Endothelial cell of umbilical vein (primary cell): ENCODE results near the gene LCE1D. TPM values are rescaled to one million over a fixed set of nuclear protein-coding genes. Genes with fewer than 3 reads are reported as not detected.

Experiments
- BruUV-seq: library from RNA; stranded (reverse); fragments of 400-500 nt; replicated peaks from 2 replicates; lab custom pipeline; 2021; lab: Mats Ljungman, UMichigan
- CTCF ChIA-PET: fragments of 300-600, 350-600 bp; sonication (Branson Sonifier 250); formaldehyde crosslinking; loops from one replicate; lab custom pipeline; 2021; ENCODE audit warnings: antibody characterized with exemption, inconsistent platforms; lab: Charles Lee
- POLR2A ChIA-PET: fragments of 300-600, 350-600 bp; sonication (Branson Sonifier 250); formaldehyde crosslinking; loops from one replicate; lab custom pipeline; 2021; ENCODE audit warnings: antibody characterized with exemption, inconsistent platforms; lab: Charles Lee
- DNase-seq: peaks from one replicate; pipeline ENCODE4 v3.0.0-alpha.2; 2011; ENCODE audit warnings: low read depth, low spot score
- FAIRE-seq: peaks from 2 replicates; lab custom pipeline; 2011; peaks lifted over from hg19 to GRCh38; lab: Jason Lieb, UNC
- H2AFZ ChIP-seq: 2 replicates; pipeline ENCODE4 v1.6.0; 2012; ENCODE audit warnings: low read depth, low read length, control low read depth, inconsistent platforms
- H3K27ac ChIP-seq: 2 replicates; pipeline ENCODE4 v1.5.1; 2011; ENCODE audit warnings: low read depth, mild to moderate bottlenecking, control low read depth, low read length, moderate library complexity; ENCODE audit not compliant: insufficient read depth
- H3K27me3 ChIP-seq, 2 experiments: 2 replicates each; pipeline versions ENCODE4 v1.6.0 to v1.6.1; 2011; ENCODE audit warnings: low read length in 2 of 2, mixed read lengths in 1 of 2; ENCODE audit not compliant: control insufficient read depth in 2 of 2, insufficient read depth in 2 of 2
- H3K36me3 ChIP-seq, 2 experiments: 2 replicates in 1 of 2; 3 replicates in 1 of 2; pipeline ENCODE4 v1.5.1; 2011; ENCODE audit warnings: low read length in 2 of 2, mild to moderate bottlenecking in 1 of 2, moderate library complexity in 1 of 2; ENCODE audit not compliant: control insufficient read depth in 2 of 2, insufficient read depth in 2 of 2; ENCODE audit errors: extremely low read depth in 1 of 2
- H3K4me1 ChIP-seq: 3 replicates; pipeline ENCODE4 v1.5.1; 2011; ENCODE audit warnings: mild to moderate bottlenecking, low read length; ENCODE audit not compliant: control insufficient read depth, insufficient read depth; ENCODE audit errors: extremely low read depth
- H3K4me2 ChIP-seq: 2 replicates; pipeline ENCODE4 v1.6.1; 2011; ENCODE audit warnings: low read length, control low read depth, mixed read lengths; ENCODE audit not compliant: insufficient read depth
- H3K4me3 ChIP-seq, 3 experiments: fragments of 200-600 bp in 1 of 3; sonication (generic), shearing (Covaris generic) in 1 of 3; replicated peaks in 1 of 3; 2 replicates each; pipeline ENCODE4 v1.5.1; 2011 to 2016; ENCODE audit warnings: control low read depth in 3 of 3, low read length in 3 of 3, mild to moderate bottlenecking in 2 of 3, inconsistent platforms in 1 of 3, low read depth in 1 of 3, moderate library complexity in 1 of 3; ENCODE audit not compliant: insufficient read depth in 1 of 3
- H3K79me2 ChIP-seq: 2 replicates; pipeline ENCODE4 v1.6.0; 2012; ENCODE audit warnings: low read length, inconsistent platforms; ENCODE audit not compliant: control insufficient read depth, insufficient read depth
- H3K9ac ChIP-seq: replicated peaks from 2 replicates; pipeline ENCODE3; 2011; ENCODE audit warnings: low read length, control low read depth; ENCODE audit not compliant: insufficient read depth; ENCODE audit errors: extremely low read depth
- H3K9me1 ChIP-seq: replicated peaks from 3 replicates; pipeline ENCODE4 v1.6.0; 2011; ENCODE audit warnings: mild to moderate bottlenecking, low read length; ENCODE audit not compliant: control insufficient read depth, insufficient read depth; ENCODE audit errors: extremely low read depth
- H3K9me3 ChIP-seq: replicated peaks from 2 replicates; pipeline ENCODE4 v1.5.1; 2012; ENCODE audit warnings: low read length, inconsistent platforms; ENCODE audit not compliant: control insufficient read depth, insufficient read depth
- H4K20me1 ChIP-seq: replicated peaks from 2 replicates; pipeline ENCODE3; 2011; ENCODE audit warnings: mild to moderate bottlenecking, low read length; ENCODE audit not compliant: control insufficient read depth, insufficient read depth; ENCODE audit errors: extremely low read depth
- CTCF ChIP-seq, 2 donors: IDR thresholded peaks; 1 replicate in 1 of 2; 2 replicates in 1 of 2; pipeline ENCODE4 v1.5.1; 2011; ENCODE audit warnings: low read length in 2 of 2, mild to moderate bottlenecking in 2 of 2, moderate library complexity in 2 of 2, control low read depth in 1 of 2, inconsistent platforms in 1 of 2, low read depth in 1 of 2; ENCODE audit not compliant: insufficient read depth in 1 of 2; ENCODE audit errors: extremely low read depth in 1 of 2
- EZH2 ChIP-seq: IDR thresholded peaks from 2 replicates; pipeline ENCODE4 v1.6.1; 2012; ENCODE audit warnings: borderline replicate concordance, low read depth, mild to moderate bottlenecking, moderate library complexity, low read length, inconsistent platforms; ENCODE audit not compliant: severe bottlenecking
- FOS ChIP-seq: IDR thresholded peaks from 2 replicates; pipeline ENCODE4 v1.6.1; 2011; ENCODE audit warnings: mild to moderate bottlenecking, low read length, moderate library complexity, borderline replicate concordance; ENCODE audit not compliant: insufficient read depth
- GATA2 ChIP-seq: IDR thresholded peaks from 2 replicates; pipeline ENCODE4 v1.7.0; 2011; ENCODE audit warnings: low read depth, mild to moderate bottlenecking, moderate library complexity, mixed read lengths, low read length; ENCODE audit not compliant: insufficient read length, insufficient read depth
- JUN ChIP-seq: IDR thresholded peaks from 2 replicates; pipeline ENCODE4 v1.6.1; 2011; ENCODE audit warnings: borderline replicate concordance, low read depth; ENCODE audit not compliant: insufficient read length, insufficient read depth
- MAX ChIP-seq: IDR thresholded peaks from 2 replicates; pipeline ENCODE4 v1.6.1; 2011; ENCODE audit not compliant: insufficient read depth, insufficient read length
- MYC ChIP-seq: IDR thresholded peaks from one replicate; pipeline ENCODE4 v1.6.1; 2011; ENCODE audit warnings: mild to moderate bottlenecking, low read depth, low read length
- POLR2A ChIP-seq: IDR thresholded peaks from 2 replicates; pipeline ENCODE4 v1.6.1; 2012; ENCODE audit warnings: low read depth, mild to moderate bottlenecking, control low read depth, low read length
- POLR2AphosphoS5 ChIP-seq: IDR thresholded peaks from 2 replicates; pipeline ENCODE4 v1.6.1; 2012; ENCODE audit warnings: low read depth, mild to moderate bottlenecking, control low read depth, low read length, moderate library complexity; ENCODE audit not compliant: insufficient read depth
- dilution Hi-C: fragments of 300-500 bp; cut with MboI; formaldehyde crosslinking; loops from one replicate; pipeline ENCODE4 v1.15.0; 2019; ENCODE audit warnings: low sequenced_read_pairs; ENCODE audit not compliant: extremely low pct_ligation_motif_present
- intact Hi-C: fragments of 100-400 bp; cut with micrococcal nuclease; formaldehyde crosslinking; loops from one replicate; pipeline ENCODE4 v1.10.0; 2022
- polyA plus RNA-seq, 4 experiments: library from polyadenylated mRNA; depleted of rRNA in 3 of 4; stranded (reverse) in 3 of 4; unstranded in 1 of 4; fragments of >200 nt; gene quantifications; 2 replicates each; pipeline versions ENCODE4 v1.2.1 to v1.2.3, GENCODE V29; 2011 to 2012; ENCODE audit warnings: missing spikeins in 1 of 4
- total RNA-seq: library from RNA; stranded (reverse); gene quantifications from 2 replicates; pipeline ENCODE4 v1.2.3, GENCODE V29; 2021

The LCE1D gene
- total and polyA plus RNA-seq, 2 donors (not counting 3 experiments of a cell fraction or from before 2014, with no cell fraction given): not detected

GRCh38 chr1:152806576-152806975 lies 10.1 kb downstream of the LCE1D start, which contains the start of gene LCE1C:
LCE1C (minus strand) TSS chr1:152806651; CDS start chr1:152805478, 1,173 bp downstream.
- no peak within 1 kb of the TSS for H3K27ac ChIP-seq
- H3K9me1 ChIP-seq: no peaks in the 10 kb centered on the region
- H3K9ac ChIP-seq: no peak within 1 kb of the TSS
- dilution Hi-C loops: no loop called here
- no peaks in the 10 kb centered on the region for H3K36me3 ChIP-seq
- FAIRE-seq (no peak), DNase-seq (no peak)
- no peaks in the 10 kb centered on the region for H3K4me1 ChIP-seq
- no TSS peak for BruUV-seq
- H4K20me1 ChIP-seq: no peaks in the 10 kb centered on the region
- no peak for TF ChIP-seq MAX
- no peak for TF ChIP-seq FOS
- no peak for TF ChIP-seq POLR2A
- no peak for TF ChIP-seq JUN
- no peak for TF ChIP-seq EZH2
- TF ChIP-seq MYC: no peak
- TF ChIP-seq GATA2: no peak
- no peak for TF ChIP-seq POLR2AphosphoS5
- no peak for TF ChIP-seq CTCF (IDR thresholded peaks at IDR 0.05; ENCODE audit: extremely low read depth in 1 of 2, insufficient read depth in 1 of 2, low read depth in 1 of 2, low read length in 2 of 2)
- H2AFZ ChIP-seq: no peak within 1 kb of the TSS
- no peaks in the 10 kb centered on the region for H3K79me2 ChIP-seq
- H3K27me3 ChIP-seq: no peaks in the 10 kb centered on the region
- intact Hi-C loops: no loop called here
- H3K4me3 ChIP-seq: no peak within 1 kb of the TSS
- H3K9me3 ChIP-seq: no peaks in the 10 kb centered on the region
- H3K4me2 ChIP-seq: no peak within 1 kb of the TSS
- ChIA-PET POLR2A (no interaction called here), CTCF (no interaction called here)
